WI38 (cell line): ENCODE measurements around the gene KCNK6.

Source experiments
- H3K4me3 ChIP-seq: 2 replicates; pipeline ENCODE4 v1.5.1; 2011; ENCODE audit warnings: low read depth, mild to moderate bottlenecking, control low read depth, low read length
- TF ChIP-seq, protein P1 (sequence below): IDR thresholded peaks from 2 replicates; pipeline ENCODE4 v1.5.1; 2012; ENCODE audit warnings: low read depth, mild to moderate bottlenecking, control low read depth, low read length

KCNK6 gene

DNA sequence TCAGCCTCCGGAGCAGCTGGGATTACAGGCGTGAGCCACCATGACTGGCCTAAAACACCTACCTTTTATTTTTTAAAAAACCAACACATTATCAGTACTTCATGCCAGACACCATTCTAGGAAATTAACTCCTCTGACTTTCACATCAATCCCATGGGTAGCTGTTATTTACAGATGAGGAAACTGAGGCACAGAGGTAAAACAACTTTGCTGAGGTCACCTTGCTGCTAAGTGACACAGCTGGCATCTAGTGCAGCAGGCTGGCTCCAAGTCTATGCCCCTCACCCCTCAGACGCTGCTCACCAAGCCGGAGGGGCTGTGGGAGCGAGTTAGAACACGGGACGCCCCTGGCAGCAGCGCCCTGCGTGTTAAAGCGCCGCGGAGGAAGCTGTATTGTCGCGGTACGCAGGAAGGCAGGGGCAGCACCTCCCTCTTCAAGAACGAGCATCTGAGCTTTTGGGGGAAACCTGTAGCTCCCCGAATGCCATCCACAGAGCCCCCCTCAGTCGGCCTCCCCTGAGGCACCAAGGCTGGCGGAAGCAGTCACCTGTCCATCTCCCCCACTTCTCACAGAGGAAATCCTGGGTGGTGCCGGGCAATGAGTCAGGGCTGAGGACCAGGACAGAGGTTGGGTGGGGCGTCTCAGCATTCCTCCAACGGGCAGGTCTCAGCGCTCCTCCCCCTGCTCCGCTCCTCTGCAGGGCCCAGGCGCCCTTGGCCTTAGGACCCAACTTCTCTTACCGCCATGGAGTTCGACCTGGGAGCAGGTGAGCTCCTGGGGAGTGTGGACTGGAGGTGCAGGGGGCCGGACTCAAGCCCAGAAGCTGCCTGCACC, 15.9 kb upstream of the KCNK6 start, which contains the start of gene C19orf33:
C19orf33 (plus strand) TSS at position 735 of the 835 bp plus-strand sequence; CDS start at position 746, 11 bp downstream.
- TF ChIP-seq, protein P1, sequence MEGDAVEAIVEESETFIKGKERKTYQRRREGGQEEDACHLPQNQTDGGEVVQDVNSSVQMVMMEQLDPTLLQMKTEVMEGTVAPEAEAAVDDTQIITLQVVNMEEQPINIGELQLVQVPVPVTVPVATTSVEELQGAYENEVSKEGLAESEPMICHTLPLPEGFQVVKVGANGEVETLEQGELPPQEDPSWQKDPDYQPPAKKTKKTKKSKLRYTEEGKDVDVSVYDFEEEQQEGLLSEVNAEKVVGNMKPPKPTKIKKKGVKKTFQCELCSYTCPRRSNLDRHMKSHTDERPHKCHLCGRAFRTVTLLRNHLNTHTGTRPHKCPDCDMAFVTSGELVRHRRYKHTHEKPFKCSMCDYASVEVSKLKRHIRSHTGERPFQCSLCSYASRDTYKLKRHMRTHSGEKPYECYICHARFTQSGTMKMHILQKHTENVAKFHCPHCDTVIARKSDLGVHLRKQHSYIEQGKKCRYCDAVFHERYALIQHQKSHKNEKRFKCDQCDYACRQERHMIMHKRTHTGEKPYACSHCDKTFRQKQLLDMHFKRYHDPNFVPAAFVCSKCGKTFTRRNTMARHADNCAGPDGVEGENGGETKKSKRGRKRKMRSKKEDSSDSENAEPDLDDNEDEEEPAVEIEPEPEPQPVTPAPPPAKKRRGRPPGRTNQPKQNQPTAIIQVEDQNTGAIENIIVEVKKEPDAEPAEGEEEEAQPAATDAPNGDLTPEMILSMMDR, result no peak
- H3K4me3 ChIP-seq, result no peak within 1 kb of the TSS

DNA sequence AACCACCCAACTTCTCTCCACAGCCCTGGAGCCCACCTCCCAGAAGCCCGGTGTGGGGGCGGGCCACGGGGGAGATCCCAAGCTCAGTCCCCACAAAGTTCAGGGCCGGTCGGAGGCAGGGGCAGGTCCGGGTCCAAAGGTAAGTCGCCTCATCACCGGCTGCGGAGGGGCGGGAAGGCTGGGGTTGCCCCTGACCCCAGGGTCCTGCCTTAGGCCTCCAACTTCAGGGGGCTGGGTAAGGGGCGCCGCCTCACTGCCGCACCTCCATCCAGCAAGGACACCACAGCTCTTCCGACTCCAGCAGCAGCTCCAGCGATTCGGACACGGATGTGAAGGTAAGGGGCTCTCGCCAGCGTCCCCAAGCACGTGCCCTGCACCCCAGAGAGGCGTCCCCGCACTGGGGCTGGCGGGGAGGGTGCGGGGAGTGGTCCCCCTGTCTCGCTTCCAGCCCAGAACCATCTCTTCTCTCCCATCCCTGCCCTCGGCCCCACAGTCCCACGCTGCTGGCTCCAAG, 15.2 kb upstream of the KCNK6 start:
- no peak overlapping the region for H3K4me3 ChIP-seq
- TF ChIP-seq, protein P1, result no peak

DNA sequence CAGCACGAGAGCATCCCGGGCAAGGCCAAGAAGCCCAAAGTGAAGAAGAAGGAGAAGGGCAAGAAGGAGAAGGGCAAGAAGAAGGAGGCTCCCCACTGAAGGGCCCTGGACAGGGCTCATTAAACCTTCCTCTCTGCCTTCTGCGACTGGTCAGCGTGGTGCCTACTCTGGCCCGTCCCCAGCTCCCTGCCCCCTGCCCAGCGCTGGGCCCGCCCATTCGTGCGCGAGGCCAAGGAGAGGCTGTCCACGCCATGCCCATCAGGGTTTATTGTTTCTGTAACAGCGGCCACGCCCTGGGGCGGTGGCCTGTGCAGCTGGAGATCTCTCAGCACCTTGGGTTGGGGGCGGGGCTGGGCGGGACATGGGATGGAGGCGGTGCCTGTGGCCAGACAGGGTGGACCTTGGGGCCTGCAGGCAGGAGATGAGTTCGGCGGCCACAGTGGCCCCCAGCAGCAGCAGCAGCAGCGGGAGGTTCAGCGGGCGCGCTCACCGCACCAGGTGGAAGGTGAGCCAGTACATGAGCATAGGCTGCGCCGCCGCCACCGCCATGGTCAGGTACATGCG, 14.7 kb upstream of the KCNK6 start:
- H3K4me3 ChIP-seq, result no peak overlapping the region
- TF ChIP-seq, protein P1, result no peak

DNA sequence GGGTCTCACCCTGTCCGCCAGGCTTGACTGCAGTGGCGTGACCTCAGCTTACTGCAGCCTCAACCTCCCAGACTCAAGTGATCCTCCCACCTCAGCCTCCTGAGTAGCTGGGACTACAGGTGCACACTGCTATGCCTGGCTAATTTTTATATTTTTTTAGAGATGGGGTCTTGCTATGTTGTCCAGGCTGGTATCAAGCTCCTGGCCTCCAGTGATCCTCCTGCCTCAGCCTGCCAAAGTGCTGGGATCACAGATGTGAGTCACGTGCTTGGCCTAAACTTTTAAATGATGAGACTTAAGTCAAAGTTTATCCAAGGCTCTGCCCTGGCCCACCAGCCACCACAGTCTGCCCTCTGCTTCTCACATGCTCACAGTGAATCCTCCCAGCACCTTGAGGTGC, 13.4 kb upstream of the KCNK6 start:
- TF ChIP-seq, protein P1, result no peak
- H3K4me3 ChIP-seq, result no peak overlapping the region

DNA sequence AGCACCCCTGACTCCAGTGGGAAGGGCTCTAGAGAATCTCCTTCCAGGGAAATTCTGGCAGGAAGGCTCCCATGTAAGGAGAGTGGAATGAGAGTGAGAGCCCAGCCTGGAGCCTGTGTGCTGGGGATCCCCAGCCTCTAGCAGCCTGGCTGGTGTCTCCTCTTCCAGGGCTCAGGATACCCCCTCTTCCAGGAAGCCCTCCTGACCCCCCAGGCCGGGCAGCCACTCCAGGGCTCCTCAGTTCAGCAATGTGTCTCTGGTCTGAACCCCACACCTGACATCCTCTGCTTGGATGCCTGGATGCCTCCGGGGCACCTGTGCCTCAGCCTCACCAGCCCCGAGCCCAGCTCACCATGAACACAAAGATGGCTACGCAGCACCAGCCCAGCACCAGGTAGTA, 12.6 kb upstream of the KCNK6 start:
- H3K4me3 ChIP-seq, result no peak overlapping the region
- TF ChIP-seq, protein P1, result no peak

DNA sequence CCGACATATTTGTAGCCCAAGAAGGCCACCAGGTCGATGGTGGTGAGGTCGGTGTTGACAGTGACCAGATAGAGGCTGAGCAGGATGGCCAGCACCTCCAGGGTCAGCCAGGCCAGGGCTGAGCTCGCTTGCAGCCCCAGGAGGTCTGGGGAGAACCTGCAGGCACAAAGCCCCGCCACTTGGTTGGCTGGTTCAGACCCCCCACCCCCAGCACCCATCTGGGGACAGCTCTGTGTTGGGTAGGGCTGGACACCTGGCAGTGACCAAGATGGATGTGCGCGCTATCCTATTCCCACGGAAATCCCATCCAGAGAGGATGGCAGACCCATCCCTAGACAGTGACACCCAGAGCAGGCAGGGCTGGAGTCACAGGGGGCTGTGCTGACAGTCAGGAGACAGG, 12.0 kb upstream of the KCNK6 start:
- H3K4me3 ChIP-seq, result no peak overlapping the region
- TF ChIP-seq, protein P1, result no peak
